H1 (cell line): Measurements from ENCODE around the gene LARGE2. TPM values are rescaled to one million over a fixed set of nuclear protein-coding genes. Genes with fewer than 3 reads are reported as not detected.

Source experiments
- CTCF ChIA-PET: fragments of 300-600 bp; sonication (Branson Sonifier 250); formaldehyde crosslinking; loops from one replicate; lab custom pipeline; 2021; ENCODE audit not compliant: partially characterized antibody; lab: Charles Lee
- POLR2A ChIA-PET: fragments of 300-600 bp; sonication (Branson Sonifier 250); formaldehyde crosslinking; loops from one replicate; lab custom pipeline; 2021; ENCODE audit warnings: inconsistent platforms; ENCODE audit not compliant: partially characterized antibody; lab: Charles Lee
- DNase-seq, 2 experiments: peaks; one replicate each; pipeline versions ENCODE4 v3.0.0 to v3.0.0-alpha.2; 2010 to 2022; ENCODE audit warnings: low spot score in 2 of 2, low read depth in 1 of 2, mixed read lengths in 1 of 2
- FAIRE-seq: peaks from 2 replicates; lab custom pipeline; 2011; peaks lifted over from hg19 to GRCh38; lab: Jason Lieb, UNC
- H2AFZ ChIP-seq: 2 replicates; pipeline ENCODE4 v1.8.1; 2012; ENCODE audit warnings: low read length, inconsistent platforms
- H2AK5ac ChIP-seq: 2 replicates; pipeline ENCODE4 v1.6.1; 2013; ENCODE audit warnings: low read depth, low read length
- H2BK120ac ChIP-seq: replicated peaks from 2 replicates; pipeline ENCODE3; 2013; ENCODE audit warnings: low read depth, low read length, inconsistent platforms
- H2BK12ac ChIP-seq: 2 replicates; pipeline ENCODE4 v1.6.1; 2013; ENCODE audit warnings: low read depth, low read length
- H2BK15ac ChIP-seq: 2 replicates; pipeline ENCODE4 v1.6.1; 2013; ENCODE audit warnings: low read length
- H2BK20ac ChIP-seq: 2 replicates; pipeline ENCODE4 v1.6.1; 2013; ENCODE audit warnings: low read length
- H2BK5ac ChIP-seq: 2 replicates; pipeline ENCODE4 v1.6.1; 2013; ENCODE audit warnings: low read depth, low read length
- H3K14ac ChIP-seq: 2 replicates; pipeline ENCODE4 v1.6.1; 2013; ENCODE audit warnings: inconsistent platforms; ENCODE audit not compliant: insufficient read length
- H3K18ac ChIP-seq: 2 replicates; pipeline ENCODE4 v1.6.1; 2013; ENCODE audit warnings: low read length; ENCODE audit errors: extremely low read depth
- H3K23ac ChIP-seq: 2 replicates; pipeline ENCODE4 v1.6.1; 2013; ENCODE audit warnings: inconsistent platforms; ENCODE audit not compliant: insufficient read length
- H3K23me2 ChIP-seq: 2 replicates; pipeline ENCODE4 v1.6.1; 2013; ENCODE audit warnings: low read depth, low read length
- H3K27ac ChIP-seq: 2 replicates; pipeline ENCODE4 v1.6.1; 2011; ENCODE audit warnings: low read depth, low read length, inconsistent platforms
- H3K27me3 ChIP-seq, 4 experiments: replicated peaks in 1 of 4; 1 replicate in 1 of 4; 2 replicates in 3 of 4; pipeline versions ENCODE4 v1.6.1 to v1.8.1; 2011 to 2013; ENCODE audit warnings: low read length in 3 of 4, mild to moderate bottlenecking in 3 of 4, inconsistent platforms in 2 of 4, mixed read lengths in 2 of 4, moderate library complexity in 1 of 4; ENCODE audit not compliant: control insufficient read depth in 3 of 4, insufficient read depth in 3 of 4; ENCODE audit errors: extremely low read depth in 1 of 4
- H3K36me3 ChIP-seq, 4 experiments: 2 replicates each; pipeline versions ENCODE4 v1.6.1 to v1.8.1; 2011 to 2013; ENCODE audit warnings: mild to moderate bottlenecking in 4 of 4, low read length in 3 of 4, moderate library complexity in 2 of 4, control low read depth in 1 of 4, inconsistent platforms in 1 of 4; ENCODE audit not compliant: insufficient read depth in 4 of 4, control insufficient read depth in 2 of 4
- H3K4ac ChIP-seq: replicated peaks from 2 replicates; pipeline ENCODE3; 2013; ENCODE audit warnings: low read length, low read depth, mixed read lengths, inconsistent platforms; ENCODE audit not compliant: insufficient read length
- H3K4me1 ChIP-seq, 4 experiments: replicated peaks in 1 of 4; 1 replicate in 1 of 4; 2 replicates in 3 of 4; pipeline versions ENCODE4 v1.6.1 to v1.8.1; 2011 to 2013; ENCODE audit warnings: low read length in 3 of 4, inconsistent platforms in 2 of 4, mixed read lengths in 1 of 4; ENCODE audit not compliant: insufficient read depth in 4 of 4, control insufficient read depth in 3 of 4
- H3K4me2 ChIP-seq, 2 experiments: 2 replicates each; pipeline versions ENCODE4 v1.6.1 to v1.8.1; 2011 to 2013; ENCODE audit warnings: low read depth in 2 of 2, low read length in 2 of 2, control low read depth in 1 of 2, inconsistent platforms in 1 of 2, mild to moderate bottlenecking in 1 of 2; ENCODE audit not compliant: insufficient read depth in 1 of 2
- H3K4me3 ChIP-seq, 4 experiments: fragments of 200-600, 300-600 bp in 1 of 4; sonication (generic), shearing (Covaris generic), sonication (Bioruptor Twin) in 1 of 4; 2 replicates each; pipeline versions ENCODE4 v1.5.1 to v1.8.1; 2011 to 2016; ENCODE audit warnings: low read length in 4 of 4, low read depth in 3 of 4, control low read depth in 2 of 4, inconsistent platforms in 2 of 4, mild to moderate bottlenecking in 2 of 4, mixed read lengths in 1 of 4, moderate library complexity in 1 of 4; ENCODE audit not compliant: insufficient read depth in 2 of 4; ENCODE audit errors: extremely low read depth in 1 of 4
- H3K56ac ChIP-seq: replicated peaks from 2 replicates; pipeline ENCODE3; 2013; ENCODE audit warnings: low read depth, mild to moderate bottlenecking, mixed read lengths, low read length, inconsistent platforms; ENCODE audit not compliant: insufficient read length
- H3K79me1 ChIP-seq: 2 replicates; pipeline ENCODE4 v1.6.1; 2013; ENCODE audit warnings: low read depth, low read length, control low read depth
- H3K79me2 ChIP-seq, 2 experiments: 2 replicates each; pipeline versions ENCODE4 v1.6.1 to v1.8.1; 2012 to 2013; ENCODE audit warnings: low read length in 2 of 2, mild to moderate bottlenecking in 2 of 2, inconsistent platforms in 1 of 2; ENCODE audit not compliant: insufficient read depth in 2 of 2, control insufficient read depth in 1 of 2
- H3K9ac ChIP-seq, 4 experiments: replicated peaks in 1 of 4; 1 replicate in 1 of 4; 2 replicates in 3 of 4; pipeline versions ENCODE4 v1.6.1 to v1.8.1; 2011 to 2013; ENCODE audit warnings: low read depth in 3 of 4, low read length in 3 of 4, control low read depth in 2 of 4, mild to moderate bottlenecking in 2 of 4, moderate library complexity in 2 of 4, inconsistent platforms in 1 of 4; ENCODE audit errors: extremely low read depth in 1 of 4
- H3K9me3 ChIP-seq, 2 experiments: 2 replicates each; pipeline versions ENCODE4 v1.6.1 to v1.8.1; 2012 to 2013; ENCODE audit warnings: mild to moderate bottlenecking in 2 of 2, moderate library complexity in 2 of 2, control low read depth in 1 of 2, inconsistent platforms in 1 of 2, low read depth in 1 of 2, low read length in 1 of 2, mixed read lengths in 1 of 2; ENCODE audit not compliant: insufficient read depth in 2 of 2
- H4K20me1 ChIP-seq, 2 experiments: replicated peaks in 1 of 2; 2 replicates each; pipeline versions ENCODE3 to v1.8.1; 2011 to 2013; ENCODE audit warnings: inconsistent platforms in 2 of 2, low read length in 2 of 2, mild to moderate bottlenecking in 1 of 2; ENCODE audit not compliant: insufficient read depth in 2 of 2, control insufficient read depth in 1 of 2
- H4K5ac ChIP-seq: 2 replicates; pipeline ENCODE4 v1.6.1; 2013; ENCODE audit warnings: low read length, low read depth, mixed read lengths, inconsistent platforms; ENCODE audit not compliant: insufficient read length
- H4K8ac ChIP-seq: 2 replicates; pipeline ENCODE4 v1.8.0; 2013; ENCODE audit warnings: mild to moderate bottlenecking, moderate library complexity, low read length, inconsistent platforms; ENCODE audit not compliant: insufficient read depth; ENCODE audit errors: extremely low read depth
- H4K91ac ChIP-seq: replicated peaks from 2 replicates; pipeline ENCODE3; 2013; ENCODE audit warnings: low read length, mixed read lengths, inconsistent platforms; ENCODE audit not compliant: insufficient read length
- ATF3 ChIP-seq: IDR thresholded peaks from 2 replicates; pipeline ENCODE4 v1.6.1; 2011; ENCODE audit warnings: low read depth, mild to moderate bottlenecking, low read length; ENCODE audit not compliant: insufficient read depth
- CBX5 ChIP-seq: fragments of 300-800, 300-1000 bp; sonication (generic); IDR thresholded peaks from 2 replicates; pipeline ENCODE4 v1.7.1; 2016; ENCODE audit warnings: antibody characterized with exemption, low read length, low read depth
- CTCF ChIP-seq, 3 experiments: IDR thresholded peaks; 1 replicate in 2 of 3; 2 replicates in 1 of 3; pipeline versions ENCODE4 v1.5.1 to v1.6.1; 2011; ENCODE audit warnings: low read length in 3 of 3, mild to moderate bottlenecking in 3 of 3, inconsistent platforms in 2 of 3, low read depth in 1 of 3, moderate library complexity in 1 of 3; ENCODE audit not compliant: insufficient read depth in 1 of 3; ENCODE audit errors: control extremely low read depth in 1 of 3
- GABPA ChIP-seq: IDR thresholded peaks from 2 replicates; pipeline ENCODE4 v1.6.1; 2011; ENCODE audit warnings: mild to moderate bottlenecking, low read length, moderate library complexity, borderline replicate concordance; ENCODE audit not compliant: insufficient read depth
- HDAC6 ChIP-seq: IDR thresholded peaks from one replicate; pipeline ENCODE4 v1.7.1; 2012; ENCODE audit warnings: low read depth, mild to moderate bottlenecking, inconsistent platforms, low read length, moderate library complexity
- RBBP5 ChIP-seq: IDR thresholded peaks from 2 replicates; pipeline ENCODE4 v1.7.1; 2012; ENCODE audit warnings: low read depth, mild to moderate bottlenecking, inconsistent platforms, low read length, moderate library complexity, borderline replicate concordance
- SRF ChIP-seq: IDR thresholded peaks from 2 replicates; pipeline ENCODE4 v1.6.1; 2011; ENCODE audit warnings: mild to moderate bottlenecking, low read depth, low read length, moderate library complexity
- TBP ChIP-seq: IDR thresholded peaks from 2 replicates; pipeline ENCODE4 v1.6.1; 2011; ENCODE audit warnings: low read depth, low read length, improper control_type of control experiment
- ZNF274 ChIP-seq: IDR thresholded peaks from 2 replicates; pipeline ENCODE4 v1.7.0; 2012; ENCODE audit warnings: low read length, borderline replicate concordance; ENCODE audit errors: extremely low read depth
- WGBS, 2 experiments: shearing (Covaris generic) in 1 of 2; methylation state at CpG; one replicate each; pipeline versions ENCODE4 v1.1.6 to v1.1.7; 2013 to 2015; ENCODE audit warnings: low lambda C conversion rate in 2 of 2, mixed read lengths in 2 of 2, inconsistent platforms in 1 of 2, low coverage in 1 of 2, missing lambda C conversion rate in 1 of 2; ENCODE audit not compliant: insufficient replicate concordance in 2 of 2, insufficient coverage in 1 of 2, insufficient read length in 1 of 2; ENCODE audit errors: extremely low coverage in 1 of 2, missing lambda C conversion rate in 1 of 2; 5-methylcytosine and 5-hydroxymethylcytosine counted together
- polyA plus RNA-seq, 7 experiments: library from polyadenylated mRNA; depleted of rRNA in 3 of 7; stranded (reverse) in 5 of 7; unstranded in 2 of 7; fragments of >200 nt in 5 of 7; fragments of 200-250 nt in 2 of 7; gene quantifications; 1 replicate in 5 of 7; 2 replicates in 1 of 7; 4 replicates in 1 of 7; pipeline versions ENCODE4 v1.2.1 to v1.2.3, GENCODE V29; 2011 to 2013; ENCODE audit warnings: missing spikeins in 2 of 7, mixed read lengths in 2 of 7
- total RNA-seq: library from RNA; stranded (reverse); fragmentation: NEBNext Ultra II Directional; extraction: Animal tissue kit (Norgen Biotek cat#: 25700); gene quantifications from 2 replicates; pipeline ENCODE4 v1.2.1, GENCODE V29; 2021

LARGE2 gene
- total and polyA plus RNA-seq, 2 of the 8 experiments (the other 6 are each of a cell fraction or from before 2014, with no cell fraction given) = 111 to 137 TPM

DNA sequence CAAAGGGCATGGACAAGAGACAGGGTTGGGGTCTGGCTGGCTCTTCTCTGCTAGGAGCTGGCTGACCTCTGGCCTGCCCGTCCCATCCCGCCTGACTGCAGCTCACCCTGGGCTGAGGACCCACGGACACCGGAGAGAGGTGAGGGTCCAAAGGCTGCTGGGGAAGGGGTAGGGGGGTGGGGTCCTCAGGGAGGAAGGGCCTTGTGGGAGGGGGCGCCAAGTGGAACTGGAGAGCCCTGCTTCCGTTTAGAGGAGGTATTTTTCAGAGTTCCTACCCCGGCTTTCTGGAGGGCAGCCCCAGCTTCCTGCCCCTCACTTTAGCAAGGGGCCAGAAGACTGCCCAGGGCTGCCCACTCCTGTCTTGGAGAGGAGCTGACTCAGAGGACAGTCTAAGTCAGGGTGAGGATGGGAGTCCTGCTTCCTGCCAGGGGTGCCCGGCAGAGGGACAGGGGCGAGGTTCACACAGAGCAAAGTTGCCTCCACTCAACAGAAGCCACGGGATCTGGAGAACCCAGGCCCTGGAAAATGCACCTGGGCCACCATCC is 7.1 kb downstream of the LARGE2 start:
- 100% methylated on average over 5 of the region's 10 CpGs; no CpG with 5 or more reads in 1 of the 2 experiments for WGBS, 2 experiments
- TF ChIP-seq CTCF (IDR thresholded peaks at IDR 0.05; ENCODE audit: control extremely low read depth in 1 of 3, insufficient read depth in 1 of 3, low read depth in 1 of 3, low read length in 3 of 3) = no peak
- no peak for TF ChIP-seq HDAC6
- TF ChIP-seq CBX5 = no peak
- no peak for TF ChIP-seq GABPA
- no peak for TF ChIP-seq RBBP5
- TF ChIP-seq SRF = no peak
- no peak for TF ChIP-seq ZNF274
- TF ChIP-seq TBP = no peak
- no peak for TF ChIP-seq ATF3

More for the DNA sequence above, 7.1 kb downstream of the LARGE2 start:
- peaks cover 5 to 13% of the 10 kb centered on the region in 2 experiments for H4K20me1 ChIP-seq
- no peak for DNase-seq
- no peak overlapping the region for H3K4ac ChIP-seq
- H3K18ac ChIP-seq = no peak overlapping the region
- FAIRE-seq = no peak
- H2BK5ac ChIP-seq = no peak overlapping the region
- H3K56ac ChIP-seq = no peak overlapping the region
- H2BK15ac ChIP-seq = no peak overlapping the region
- no peak overlapping the region for H2BK120ac ChIP-seq
- H2BK20ac ChIP-seq = no peak overlapping the region
- peaks cover 6 to 42% (median 28%) of the 10 kb centered on the region in 4 experiments for H3K36me3 ChIP-seq
- H3K9ac ChIP-seq = no peak overlapping the region
- H3K9me3 ChIP-seq = no peaks in the 10 kb centered on the region
- H2BK12ac ChIP-seq = no peak overlapping the region
- H3K27ac ChIP-seq = no peak overlapping the region
- no peak overlapping the region for H3K4me2 ChIP-seq
- no peak overlapping the region for H2AFZ ChIP-seq
- no peak overlapping the region for H3K14ac ChIP-seq
- no peak overlapping the region for H4K5ac ChIP-seq
- H2AK5ac ChIP-seq = no peak overlapping the region
- H3K79me2 ChIP-seq = peaks cover 0 to under 1% of the 10 kb centered on the region in 2 experiments; a peak in 1 of 4 replicates
- H3K23ac ChIP-seq = no peak overlapping the region
- ChIA-PET POLR2A (interaction anchor here (1.0 to 13.6 kb wide), 9 partner anchors 6 to 79 kb away, joined by 3 to 115 read pairs (median 4); partner anchors contain the start of genes LARGE2 and PEX16), CTCF (interaction anchor here (0.8 to 3.2 kb wide), 7 partner anchors 25 to 77 kb away, joined by 3 to 12 read pairs (median 4); no protein-coding TSS in a partner anchor)
- no peaks in the 10 kb centered on the region for H3K27me3 ChIP-seq
- no peak overlapping the region for H4K91ac ChIP-seq
- H3K4me3 ChIP-seq = no peak overlapping the region
- no peak overlapping the region for H4K8ac ChIP-seq
- H3K79me1 ChIP-seq = peaks cover 6% of the 10 kb centered on the region
- H3K4me1 ChIP-seq = no peaks in the 10 kb centered on the region
- H3K23me2 ChIP-seq = no peaks in the 10 kb centered on the region
